Astrocyte of the cerebellum (primary cell): Measurements from ENCODE around the gene AGO3.

Experiments
- DNase-seq: peaks from one replicate; pipeline ENCODE4 v3.0.0-alpha.2; 2011; ENCODE audit warnings: low read depth
- H3K4me3 ChIP-seq: 2 replicates; pipeline ENCODE4 v1.5.1; 2011; ENCODE audit warnings: mild to moderate bottlenecking, low read depth, low read length, moderate library complexity
- in situ Hi-C: cut with HindIII; loops from 2 replicates; pipeline ENCODE4 v1.10.0; 2017; ENCODE audit warnings: low sequenced_read_pairs
- TF ChIP-seq, protein P1 (sequence below): IDR thresholded peaks from 2 replicates; pipeline ENCODE4 v1.5.1; 2012; ENCODE audit warnings: low read length, low read depth, moderate library complexity, mild to moderate bottlenecking; ENCODE audit errors: missing control alignments

AGO3 gene

DNA sequence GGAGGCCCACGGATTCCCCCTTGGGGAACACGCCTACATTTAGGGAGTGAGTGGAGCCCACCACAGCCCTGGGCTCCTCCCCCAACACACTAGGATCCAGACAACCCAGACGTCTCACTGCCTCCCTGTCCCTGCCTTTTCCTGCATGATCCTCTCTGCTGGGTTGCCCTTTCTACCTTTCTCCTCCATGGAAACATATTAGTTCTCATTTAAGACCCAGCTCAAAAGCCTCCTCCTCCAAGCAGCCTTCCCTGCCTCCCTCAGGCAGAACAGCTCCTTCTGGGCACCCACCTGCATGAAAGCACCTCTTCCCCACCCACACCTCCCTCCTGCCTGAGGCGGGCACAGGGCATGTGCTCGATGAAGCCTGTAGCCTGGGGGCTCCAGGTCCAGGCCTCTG lies 183.5 kb downstream of the AGO3 start:
- no peak for DNase-seq
- H3K4me3 ChIP-seq: no peak overlapping the region
- in situ Hi-C loops: no loop called here
- TF ChIP-seq, protein P1, sequence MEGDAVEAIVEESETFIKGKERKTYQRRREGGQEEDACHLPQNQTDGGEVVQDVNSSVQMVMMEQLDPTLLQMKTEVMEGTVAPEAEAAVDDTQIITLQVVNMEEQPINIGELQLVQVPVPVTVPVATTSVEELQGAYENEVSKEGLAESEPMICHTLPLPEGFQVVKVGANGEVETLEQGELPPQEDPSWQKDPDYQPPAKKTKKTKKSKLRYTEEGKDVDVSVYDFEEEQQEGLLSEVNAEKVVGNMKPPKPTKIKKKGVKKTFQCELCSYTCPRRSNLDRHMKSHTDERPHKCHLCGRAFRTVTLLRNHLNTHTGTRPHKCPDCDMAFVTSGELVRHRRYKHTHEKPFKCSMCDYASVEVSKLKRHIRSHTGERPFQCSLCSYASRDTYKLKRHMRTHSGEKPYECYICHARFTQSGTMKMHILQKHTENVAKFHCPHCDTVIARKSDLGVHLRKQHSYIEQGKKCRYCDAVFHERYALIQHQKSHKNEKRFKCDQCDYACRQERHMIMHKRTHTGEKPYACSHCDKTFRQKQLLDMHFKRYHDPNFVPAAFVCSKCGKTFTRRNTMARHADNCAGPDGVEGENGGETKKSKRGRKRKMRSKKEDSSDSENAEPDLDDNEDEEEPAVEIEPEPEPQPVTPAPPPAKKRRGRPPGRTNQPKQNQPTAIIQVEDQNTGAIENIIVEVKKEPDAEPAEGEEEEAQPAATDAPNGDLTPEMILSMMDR: no peak

DNA sequence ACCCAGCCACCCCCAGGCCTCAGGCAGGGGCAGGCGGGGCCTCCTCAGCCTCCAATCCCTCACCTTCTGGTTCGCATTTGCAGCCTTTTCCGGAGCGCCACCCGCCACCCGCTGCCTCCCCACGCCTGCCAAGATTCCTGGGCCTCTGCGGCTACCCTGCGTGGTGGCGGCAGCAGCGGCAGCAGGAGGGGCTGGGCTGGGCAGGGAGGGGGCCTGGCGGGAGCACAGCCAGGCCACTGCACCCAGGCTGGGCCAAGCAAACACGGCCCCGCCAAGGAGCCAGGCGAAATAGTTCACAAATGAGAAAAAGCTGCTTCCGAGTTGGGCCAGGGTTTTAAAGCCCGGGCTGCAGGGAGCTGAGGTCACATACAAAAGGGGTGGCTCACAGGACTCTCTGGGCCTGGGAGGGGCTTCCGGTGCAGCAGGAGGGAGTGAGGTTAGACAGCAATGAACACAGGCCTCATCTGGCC lies 184.3 kb downstream of the AGO3 start:
- DNase-seq: peak; percentile 80
- H3K4me3 ChIP-seq: no peak overlapping the region
- in situ Hi-C loops: no loop called here
- TF ChIP-seq, protein P1: no peak

- DNase-seq: no peak
- TF ChIP-seq, protein P1: no peak
- H3K4me3 ChIP-seq: no peak overlapping the region
- in situ Hi-C loops: no loop called here
Observed at GRCh38 chr1:36115931-36116330, 185.0 kb downstream of the AGO3 start.

DNA sequence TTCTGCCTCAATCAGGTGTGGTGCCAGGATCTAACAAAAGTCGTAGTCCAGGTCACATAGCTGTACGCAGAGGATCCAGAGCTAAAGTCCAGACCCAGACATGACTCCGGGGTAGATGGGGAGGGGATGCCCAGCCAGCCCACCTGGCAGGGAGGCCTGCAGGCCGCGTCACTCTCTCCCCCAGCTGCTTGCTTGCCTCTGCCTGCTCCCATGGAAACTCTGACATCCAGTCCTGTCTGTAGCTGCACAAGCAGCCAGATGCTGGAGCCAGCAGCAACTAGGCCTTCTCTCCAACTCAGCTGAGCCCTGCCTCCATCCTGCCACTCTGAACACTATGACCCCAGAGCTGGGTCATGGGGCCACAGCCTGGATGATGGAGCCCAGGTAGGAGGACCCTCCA lies 186.0 kb downstream of the AGO3 start:
- in situ Hi-C loops: no loop called here
- no peak for DNase-seq
- no peak overlapping the region for H3K4me3 ChIP-seq
- TF ChIP-seq, protein P1: no peak

- no peak overlapping the region for H3K4me3 ChIP-seq
- in situ Hi-C loops: no loop called here
- TF ChIP-seq, protein P1: no peak
- no peak for DNase-seq
Observed at GRCh38 chr1:36118447-36119204, 187.7 kb downstream of the AGO3 start.

DNA sequence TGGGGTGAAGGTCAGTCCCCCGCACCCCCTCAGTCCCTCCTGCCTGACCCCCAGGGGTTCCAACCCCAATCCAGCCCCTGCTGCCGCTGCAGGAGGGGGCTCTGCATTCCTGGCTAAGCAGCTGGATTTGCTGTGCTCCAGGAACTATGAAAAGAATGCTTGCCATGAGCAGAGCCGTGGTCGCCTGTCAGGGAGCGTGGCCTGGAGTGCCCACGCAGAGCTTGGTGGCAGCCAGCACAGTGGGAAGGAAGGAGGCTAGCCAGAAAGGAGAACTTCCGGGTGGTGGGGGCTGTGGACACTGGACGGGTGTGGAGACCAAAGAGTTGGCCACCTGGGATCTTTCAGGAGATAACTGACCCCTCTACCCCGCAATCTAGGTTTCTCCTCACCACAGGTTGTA lies 188.6 kb downstream of the AGO3 start:
- no peak overlapping the region for H3K4me3 ChIP-seq
- no peak for DNase-seq
- in situ Hi-C loops: no loop called here
- TF ChIP-seq, protein P1: no peak
